Liver (tissue), 9 donors: ENCODE data around the gene COX8A. TPM values are rescaled to one million over a fixed set of nuclear protein-coding genes. Genes with fewer than 3 reads are reported as not detected.

ENCODE experiments used
- DNase-seq: peaks from one replicate; pipeline ENCODE4 v3.0.0-alpha.2; 2017; ENCODE audit warnings: low spot score
- H3K27ac ChIP-seq, 2 donors: one replicate each; pipeline ENCODE4 v1.7.0; 2013; ENCODE audit warnings: inconsistent platforms in 2 of 2, low read length in 2 of 2, control low read depth in 1 of 2, low read depth in 1 of 2, mild to moderate bottlenecking in 1 of 2
- H3K27me3 ChIP-seq, 4 donors: one replicate each; pipeline versions ENCODE4 v1.6.1 to v1.7.0; 2013; ENCODE audit warnings: low read length in 3 of 4, inconsistent platforms in 1 of 4, mild to moderate bottlenecking in 1 of 4, moderate library complexity in 1 of 4; ENCODE audit not compliant: control insufficient read depth in 4 of 4, insufficient read depth in 4 of 4
- H3K36me3 ChIP-seq, 4 donors: one replicate each; pipeline versions ENCODE4 v1.6.1 to v1.7.0; 2013; ENCODE audit warnings: low read length in 3 of 4, mild to moderate bottlenecking in 3 of 4, low read depth in 1 of 4, moderate library complexity in 1 of 4; ENCODE audit not compliant: control insufficient read depth in 4 of 4, insufficient read depth in 3 of 4
- H3K4me1 ChIP-seq, 4 donors: one replicate each; pipeline versions ENCODE4 v1.6.1 to v1.7.0; 2013; ENCODE audit warnings: low read length in 3 of 4, mild to moderate bottlenecking in 3 of 4, moderate library complexity in 1 of 4; ENCODE audit not compliant: control insufficient read depth in 4 of 4, insufficient read depth in 4 of 4
- H3K4me3 ChIP-seq, 3 donors: one replicate each; pipeline versions ENCODE4 v1.6.1 to v1.7.0; 2013; ENCODE audit warnings: low read length in 3 of 3, control low read depth in 1 of 3, low read depth in 1 of 3, mild to moderate bottlenecking in 1 of 3
- H3K9ac ChIP-seq, 2 donors: one replicate each; pipeline ENCODE4 v1.7.0; 2013; ENCODE audit warnings: low read length in 2 of 2, mild to moderate bottlenecking in 2 of 2, moderate library complexity in 2 of 2, control low read depth in 1 of 2, low read depth in 1 of 2
- H3K9me3 ChIP-seq, 4 donors: one replicate each; pipeline versions ENCODE4 v1.6.1 to v1.7.0; 2013; ENCODE audit warnings: low read length in 3 of 4; ENCODE audit not compliant: control insufficient read depth in 4 of 4
- ATF3 ChIP-seq: IDR thresholded peaks from 2 replicates; pipeline ENCODE4 v1.6.1; 2016; ENCODE audit warnings: antibody characterized with exemption
- CTCF ChIP-seq: fragments of 150-350 bp; IDR thresholded peaks from 2 replicates; pipeline ENCODE4 v1.5.1; 2017; ENCODE audit warnings: improper control_type of control experiment, low read depth, low read length; ENCODE audit not compliant: missing input control
- EGR1 ChIP-seq, 2 donors: IDR thresholded peaks; 2 replicates each; pipeline ENCODE4 v1.6.1; 2016 to 2018; ENCODE audit warnings: antibody characterized with exemption in 2 of 2, low read depth in 2 of 2
- FOXA2 ChIP-seq: IDR thresholded peaks from 2 replicates; pipeline ENCODE4 v1.6.1; 2016; ENCODE audit warnings: antibody characterized with exemption
- GABPA ChIP-seq, 2 donors: IDR thresholded peaks in 1 of 2; conservative IDR thresholded peaks in 1 of 2; 2 replicates each; pipeline ENCODE4 v1.6.1; 2016; ENCODE audit warnings: antibody characterized with exemption in 2 of 2, mild to moderate bottlenecking in 1 of 2, moderate library complexity in 1 of 2
- HNF4A ChIP-seq, 2 donors: conservative IDR thresholded peaks; 2 replicates each; pipeline ENCODE4 v1.6.1; 2016; ENCODE audit warnings: antibody characterized with exemption in 2 of 2, mild to moderate bottlenecking in 2 of 2
- HNF4G ChIP-seq: IDR thresholded peaks from 2 replicates; pipeline ENCODE4 v1.6.1; 2016; ENCODE audit warnings: antibody characterized with exemption
- JUND ChIP-seq, 2 donors: IDR thresholded peaks; 2 replicates each; pipeline ENCODE4 v1.6.1; 2016; ENCODE audit warnings: antibody characterized with exemption in 2 of 2
- MAX ChIP-seq: IDR thresholded peaks from 2 replicates; pipeline ENCODE4 v1.6.1; 2016; ENCODE audit warnings: antibody characterized with exemption
- NR2F2 ChIP-seq: IDR thresholded peaks from 2 replicates; pipeline ENCODE4 v1.6.1; 2016; ENCODE audit warnings: antibody characterized with exemption
- RAD21 ChIP-seq, 2 donors: IDR thresholded peaks; 2 replicates each; pipeline ENCODE4 v1.6.1; 2016; ENCODE audit warnings: antibody characterized with exemption in 2 of 2, mild to moderate bottlenecking in 2 of 2
- REST ChIP-seq: IDR thresholded peaks from 2 replicates; pipeline ENCODE4 v1.6.1; 2016; ENCODE audit warnings: antibody characterized with exemption, mild to moderate bottlenecking
- RXRA ChIP-seq, 2 donors: IDR thresholded peaks; 2 replicates each; pipeline ENCODE4 v1.6.1; 2017 to 2018; ENCODE audit warnings: antibody characterized with exemption in 2 of 2, mild to moderate bottlenecking in 1 of 2
- SP1 ChIP-seq: IDR thresholded peaks from 2 replicates; pipeline ENCODE4 v1.6.1; 2018; ENCODE audit warnings: antibody characterized with exemption, mild to moderate bottlenecking
- TAF1 ChIP-seq: conservative IDR thresholded peaks from 2 replicates; pipeline ENCODE4 v1.6.1; 2016; ENCODE audit warnings: antibody characterized with exemption, mild to moderate bottlenecking
- YY1 ChIP-seq: IDR thresholded peaks from 2 replicates; pipeline ENCODE4 v1.6.1; 2016; ENCODE audit warnings: antibody characterized with exemption, mild to moderate bottlenecking
- WGBS: extraction: QIAGEN DNeasy Blood & Tissue Kit; methylation state at CpG from one replicate; pipeline ENCODE4 v1.1.7; 2013; 5-methylcytosine and 5-hydroxymethylcytosine counted together
- polyA plus RNA-seq, 2 donors: library from polyadenylated mRNA; stranded (reverse) in 1 of 2; unstranded in 1 of 2; fragments of 200-250 nt in 1 of 2; fragments of >200 nt in 1 of 2; fragmentation: Nextera tagmentation in 1 of 2; extraction: Ambion mirVana in 1 of 2; gene quantifications; one replicate each; pipeline versions ENCODE4 v1.2.1 to v1.2.3, GENCODE V29; 2013 to 2015
- total RNA-seq, 2 donors: library from RNA; depleted of rRNA; stranded (reverse); fragments of >200 nt; gene quantifications; one replicate each; pipeline ENCODE4 v1.2.3, GENCODE V29; 2014
- donor health status: healthy.
- donor health status: healthy.
- donor health status: healthy.
- donor health status: healthy.
- donor health status: healthy.

Gene COX8A
- total and polyA plus RNA-seq, 4 donors, result 250 to 586 (median 363) TPM

- 3% methylated on average over 26 of the region's 26 CpGs for WGBS
- H3K36me3 ChIP-seq, result no peaks in the 10 kb centered on the region
- H3K27me3 ChIP-seq, result no peaks in the 10 kb centered on the region
- H3K27ac ChIP-seq, result peak overlapping the region; percentile 18 to 31
- DNase-seq, result no peak
- no peak for TF ChIP-seq FOXA2
- TF ChIP-seq RXRA (IDR thresholded peaks at IDR 0.05), result no peak
- no peak for TF ChIP-seq EGR1 (IDR thresholded peaks at IDR 0.05; ENCODE audit: low read depth in 2 of 2)
- TF ChIP-seq SP1, result no peak
- no peak for TF ChIP-seq YY1
- no peak for TF ChIP-seq HNF4G
- no peak for TF ChIP-seq RAD21 (IDR thresholded peaks at IDR 0.05)
- TF ChIP-seq MAX, result no peak
- no peak for TF ChIP-seq JUND (IDR thresholded peaks at IDR 0.05)
- no peak for TF ChIP-seq NR2F2
- TF ChIP-seq GABPA (IDR thresholded peaks at IDR 0.05 in 1 of 2, conservative IDR thresholded peaks at IDR 0.05 in 1 of 2), result no peak
- TF ChIP-seq CTCF, result no peak
- no peak for TF ChIP-seq ATF3
- no peak for TF ChIP-seq HNF4A (conservative IDR thresholded peaks at IDR 0.05)
- TF ChIP-seq TAF1, result no peak
- H3K9ac ChIP-seq, result peak overlapping the region; percentile 45 to 75
- H3K9me3 ChIP-seq, result no peaks in the 10 kb centered on the region
- peak overlapping the region; percentile 47 to 73 (median 69) for H3K4me3 ChIP-seq
- peaks cover 3 to 16% (median 11%) of the 10 kb centered on the region in 4 donors for H3K4me1 ChIP-seq
These were observed 35.0 kb upstream of the COX8A start for GRCh38 chr11:63939397-63939891.

- TF ChIP-seq HNF4A (conservative IDR thresholded peaks at IDR 0.05) (no peak), NR2F2 (no peak), ATF3 (no peak)
- 84% methylated on average over 6 of the region's 6 CpGs for WGBS
- H3K27ac ChIP-seq, result no peak overlapping the region
- no peak for DNase-seq
- no peaks in the 10 kb centered on the region for H3K36me3 ChIP-seq
- no peaks in the 10 kb centered on the region for H3K27me3 ChIP-seq
- no peak overlapping the region for H3K4me3 ChIP-seq
- no peak overlapping the region for H3K9ac ChIP-seq
- H3K9me3 ChIP-seq, result no peaks in the 10 kb centered on the region
- peaks cover 9 to 28% (median 21%) of the 10 kb centered on the region in 4 donors for H3K4me1 ChIP-seq
These were observed 33.6 kb upstream of the COX8A start for GRCh38 chr11:63940786-63941185.

GRCh38 chr11:63941901-63942300 lies 32.5 kb upstream of the COX8A start:
- 85% methylated on average over 4 of the region's 4 CpGs for WGBS
- peaks cover 9 to 28% (median 21%) of the 10 kb centered on the region in 4 donors for H3K4me1 ChIP-seq

More at GRCh38 chr11:63941901-63942300, 32.5 kb upstream of the COX8A start:
- Histone ChIP-seq H3K9ac (no peak overlapping the region), H3K4me3 (no peak overlapping the region), H3K36me3 (peaks cover 0 to 3% (median 0%) of the 10 kb centered on the region in 4 donors), H3K27ac (no peak overlapping the region), H3K9me3 (no peaks in the 10 kb centered on the region), H3K27me3 (no peaks in the 10 kb centered on the region)
- TF ChIP-seq SP1, result no peak
- TF ChIP-seq EGR1 (IDR thresholded peaks at IDR 0.05; ENCODE audit: low read depth in 2 of 2), result no peak
- TF ChIP-seq MAX, result no peak
- no peak for TF ChIP-seq REST
- no peak for DNase-seq
